ENCODE data around the gene JSRP1.

The JSRP1 gene

GRCh38 chr19:2245273-2245672, 10.9 kb downstream of the JSRP1 start:
- no peak for DNase-seq

- no peak for DNase-seq
Measured at GRCh38 chr19:2244486-2244885, 11.7 kb downstream of the JSRP1 start.

GRCh38 chr19:2244125-2244411, 12.1 kb downstream of the JSRP1 start:
- no peak for DNase-seq

- no peak for DNase-seq
Measured at GRCh38 chr19:2243274-2244124, 12.7 kb downstream of the JSRP1 start.

GRCh38 chr19:2242816-2243215, 13.4 kb downstream of the JSRP1 start:
- no peak for DNase-seq

- DNase-seq, result no peak
Measured at GRCh38 chr19:2242092-2242537, 14.1 kb downstream of the JSRP1 start.

- DNase-seq, result no peak
Measured at GRCh38 chr19:2240881-2241760, 15.1 kb downstream of the JSRP1 start.

- DNase-seq, result peak; percentile 60
Measured at GRCh38 chr19:2239771-2240770, 16.1 kb downstream of the JSRP1 start.

GRCh38 chr19:2239173-2239572, 17.0 kb downstream of the JSRP1 start:
- no peak for DNase-seq

GRCh38 chr19:2237869-2238153, 18.4 kb downstream of the JSRP1 start:
- no peak for DNase-seq

GRCh38 chr19:2237051-2237868, 19.0 kb downstream of the JSRP1 start:
- no peak for DNase-seq

GRCh38 chr19:2236314-2237050, 19.7 kb downstream of the JSRP1 start, which contains the start of the genes PLEKHJ1 and SF3A2:
Gene PLEKHJ1 (minus strand): TSS chr19:2236329. CDS start chr19:2236248, 81 bp downstream.
Gene SF3A2 (plus strand): TSS chr19:2236824. CDS start chr19:2243419, 6,595 bp downstream.
- peak; percentile 98 for DNase-seq

GRCh38 chr19:2236064-2236313, 20.2 kb downstream of the JSRP1 start:
- no peak for DNase-seq

GRCh38 chr19:2235381-2236063, 20.7 kb downstream of the JSRP1 start:
- no peak for DNase-seq

- DNase-seq, result no peak
Measured at GRCh38 chr19:2234996-2235380, 21.2 kb downstream of the JSRP1 start.

- no peak for DNase-seq
Measured at GRCh38 chr19:2233601-2234280, 22.5 kb downstream of the JSRP1 start.

GRCh38 chr19:2232286-2233151, 23.7 kb downstream of the JSRP1 start:
- no peak for DNase-seq

- DNase-seq, result no peak
Measured at GRCh38 chr19:2231621-2232221, 24.5 kb downstream of the JSRP1 start.
